Mesothelial cell of epicardium (in vitro differentiated cells): ENCODE data around the gene AFAP1L1. TPM values are rescaled to one million over a fixed set of nuclear protein-coding genes. Genes with fewer than 3 reads are reported as not detected.
A peak's percentile ranks its signal among the peaks of the same experiment; 100 is the strongest.
"Not testable (repeated sequence)": the region's sequence is repeated elsewhere in the genome, so short reads cannot be mapped to it uniquely, and the experiment has no call there.

Experiments
- DNase-seq, 2 experiments: peaks; one replicate each; pipeline ENCODE4 v3.0.0; 2021; ENCODE audit warnings: low spot score in 2 of 2; ENCODE audit not compliant: unreplicated experiment in 2 of 2
- H3K27ac Mint-ChIP-seq: 2 replicates; pipeline ENCODE4 v1.8.0; 2021; ENCODE audit warnings: mixed read lengths
- H3K27me3 Mint-ChIP-seq: 2 replicates; pipeline ENCODE4 v1.8.0; 2021; ENCODE audit warnings: low read depth, mixed read lengths
- H3K36me3 Mint-ChIP-seq: 2 replicates; pipeline ENCODE4 v1.8.0; 2021; ENCODE audit warnings: mixed read lengths
- H3K4me1 Mint-ChIP-seq: 2 replicates; pipeline ENCODE4 v1.8.0; 2021; ENCODE audit warnings: mixed read lengths
- H3K4me3 Mint-ChIP-seq: 2 replicates; pipeline ENCODE4 v1.8.0; 2021; ENCODE audit warnings: mild to moderate bottlenecking, moderate library complexity, mixed read lengths
- H3K9me3 Mint-ChIP-seq: 2 replicates; pipeline ENCODE4 v1.8.0; 2021; ENCODE audit warnings: mixed read lengths
- CTCF ChIP-seq: fragments of 200-600 bp; sonication (generic); IDR thresholded peaks from one replicate; pipeline ENCODE4 v1.5.0; 2021; ENCODE audit warnings: antibody characterized with exemption; ENCODE audit not compliant: unreplicated experiment
- total RNA-seq: library from RNA; stranded (reverse); gene quantifications from 3 replicates; pipeline ENCODE4 v1.2.1, GENCODE V29; 2021

AFAP1L1 gene
- total RNA-seq, 1 donor from 2014 or later, result 0.63 TPM

GRCh38 chr5:149268928-149269557 is 2.6 kb upstream of the AFAP1L1 start:
- Mint-ChIP-seq H3K9me3 (peaks cover 13% of the 10 kb centered on the region), H3K4me1 (peaks cover 7% of the 10 kb centered on the region), H3K27me3 (peaks cover 67% of the 10 kb centered on the region), H3K4me3 (no peak overlapping the region), H3K27ac (no peak overlapping the region), H3K36me3 (peaks cover 3% of the 10 kb centered on the region)
- no peak for DNase-seq
- TF ChIP-seq CTCF, result peak; percentile 97

DNA sequence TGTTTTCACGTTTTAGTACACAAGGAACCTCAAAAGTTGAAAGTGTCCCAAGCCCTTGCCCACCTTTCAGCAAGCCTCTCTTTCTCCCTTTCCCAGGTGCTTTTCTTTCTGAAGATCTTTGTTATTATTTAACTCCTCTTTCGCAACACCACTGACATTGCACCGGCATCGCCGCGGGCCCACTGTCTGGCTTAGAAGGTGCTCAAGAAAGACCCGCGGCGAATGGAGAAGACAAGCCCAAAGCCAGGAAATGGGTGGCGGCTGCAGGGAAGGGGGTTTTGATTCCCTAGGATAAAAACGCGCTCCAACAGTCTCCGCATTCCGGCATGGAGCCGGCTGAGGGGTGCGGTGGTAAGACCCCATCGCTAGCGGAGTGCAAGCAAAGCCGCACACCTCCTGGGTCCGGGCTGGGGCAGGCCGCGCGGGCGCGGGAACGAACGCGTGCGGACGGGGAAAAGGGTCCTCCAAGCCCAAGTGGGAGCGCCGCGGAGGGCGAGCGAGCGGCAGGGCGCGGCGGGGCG is 404 bp upstream of the AFAP1L1 start:
- Mint-ChIP-seq H3K36me3 (peaks cover 3% of the 10 kb centered on the region), H3K4me3 (peak overlapping the region; percentile 68), H3K9me3 (peaks cover 13% of the 10 kb centered on the region), H3K27ac (no peak overlapping the region), H3K27me3 (peaks cover 61% of the 10 kb centered on the region), H3K4me1 (peaks cover 7% of the 10 kb centered on the region)
- no peak for TF ChIP-seq CTCF
- DNase-seq, result peak in 1 of 2 experiments; percentile 43

DNA sequence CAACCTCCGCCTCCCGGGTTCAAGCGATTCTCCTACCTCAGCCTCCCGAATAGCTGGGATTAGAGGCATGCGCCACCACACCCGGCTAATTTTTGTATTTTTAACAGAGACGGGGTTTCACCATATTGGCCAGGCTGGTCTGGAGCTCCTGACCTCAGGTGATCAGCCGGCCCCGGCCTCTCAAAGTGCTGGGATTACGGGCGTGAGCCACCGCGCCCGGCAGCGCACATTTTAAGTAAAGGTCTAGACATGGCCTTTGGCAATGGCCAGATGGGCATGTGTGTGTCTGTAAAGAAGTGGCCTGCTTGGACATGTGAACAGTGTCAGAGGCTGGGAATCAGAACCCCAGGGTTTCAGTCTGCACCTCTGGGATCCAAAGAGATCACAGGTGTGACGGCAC is 1.1 kb downstream of the AFAP1L1 start:
- not testable (repeated sequence) for DNase-seq, H3K27ac Mint-ChIP-seq, H3K36me3 Mint-ChIP-seq, H3K4me1 Mint-ChIP-seq
- H3K4me3 Mint-ChIP-seq, result peak overlapping the region; percentile 85
- H3K27me3 Mint-ChIP-seq, result peaks cover 72% of the 10 kb centered on the region
- H3K9me3 Mint-ChIP-seq, result peaks cover 13% of the 10 kb centered on the region

- Mint-ChIP-seq H3K36me3 (peaks cover 3% of the 10 kb centered on the region), H3K27me3 (peaks cover 77% of the 10 kb centered on the region), H3K4me1 (peaks cover 7% of the 10 kb centered on the region), H3K9me3 (peaks cover 11% of the 10 kb centered on the region), H3K27ac (no peak overlapping the region), H3K4me3 (no peak overlapping the region)
- no peak for DNase-seq
- no peak for TF ChIP-seq CTCF
These were observed 1.6 kb downstream of the AFAP1L1 start for GRCh38 chr5:149273237-149273636.

DNA sequence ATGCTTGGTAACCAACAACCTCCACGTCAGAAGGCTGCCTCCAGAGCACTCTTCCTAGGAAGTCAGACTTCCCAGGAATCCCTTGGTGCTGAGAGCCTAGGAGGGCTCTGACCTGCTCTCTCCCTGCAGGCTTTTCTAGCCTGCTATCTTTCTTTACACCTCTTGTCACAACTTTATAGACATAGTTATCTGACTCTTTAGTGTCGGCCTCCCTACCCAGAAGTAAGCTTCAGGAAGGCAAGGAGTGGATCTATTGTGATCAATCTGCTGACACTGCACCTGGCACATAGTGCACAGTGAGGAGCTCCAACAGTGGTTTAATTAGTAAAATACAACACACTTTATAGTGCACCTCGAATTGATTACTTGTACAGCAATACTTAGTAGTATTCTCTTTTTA is 2.3 kb downstream of the AFAP1L1 start:
- Mint-ChIP-seq H3K36me3 (peaks cover 3% of the 10 kb centered on the region), H3K9me3 (peaks cover 4% of the 10 kb centered on the region), H3K4me1 (peaks cover 7% of the 10 kb centered on the region), H3K27ac (no peak overlapping the region), H3K27me3 (peaks cover 84% of the 10 kb centered on the region), H3K4me3 (peak overlapping the region; percentile 23)
- TF ChIP-seq CTCF, result no peak
- DNase-seq, result no peak

DNA sequence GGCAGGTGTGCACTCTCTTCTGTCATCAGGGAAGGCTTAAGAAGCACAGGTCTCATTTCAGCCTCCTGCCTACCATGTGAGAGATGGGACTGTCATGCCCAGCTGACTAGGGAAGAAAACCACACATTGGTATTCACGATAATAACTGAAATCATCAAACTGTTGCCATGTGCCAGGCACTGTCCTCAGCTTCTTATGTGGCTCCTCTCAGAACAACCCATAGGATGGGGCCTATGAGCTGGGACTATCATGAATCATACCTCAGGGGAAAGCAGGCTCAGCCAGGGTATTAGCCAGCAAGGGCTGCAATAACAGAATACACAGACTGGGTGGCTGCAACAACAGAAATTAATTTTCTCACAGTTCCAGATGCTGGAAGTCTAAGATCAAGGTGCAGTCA is 3.3 kb downstream of the AFAP1L1 start:
- Mint-ChIP-seq H3K36me3 (no peaks in the 10 kb centered on the region), H3K4me1 (peaks cover 7% of the 10 kb centered on the region), H3K27ac (no peak overlapping the region), H3K4me3 (no peak overlapping the region), H3K9me3 (no peaks in the 10 kb centered on the region), H3K27me3 (peaks cover 86% of the 10 kb centered on the region)
- TF ChIP-seq CTCF, result no peak
- DNase-seq, result no peak
